Tibial nerve (tissue), 4 donors: ENCODE measurements around the gene DNAJC4.

Experiments used
- EP300 ChIP-seq, 2 donors: sonication (generic); formaldehyde crosslinking; IDR thresholded peaks; one replicate each; pipeline ENCODE4 v1.6.1; 2017; ENCODE audit warnings: antibody characterized with exemption in 2 of 2, mild to moderate bottlenecking in 1 of 2
- POLR2A ChIP-seq, 2 donors: fragments of 450-650 bp; IDR thresholded peaks; one replicate each; pipeline ENCODE4 v1.6.1; 2017; ENCODE audit warnings: antibody characterized with exemption in 2 of 2, mild to moderate bottlenecking in 2 of 2, moderate library complexity in 2 of 2
- TF ChIP-seq, protein P1 (sequence below), 5 experiments: fragments of 200-600 bp in 3 of 5; fragments of 450-650 bp in 2 of 5; sonication (generic) in 3 of 5; IDR thresholded peaks; one replicate each; pipeline ENCODE4 v1.5.1; 2016 to 2019; ENCODE audit warnings: antibody characterized with exemption in 5 of 5, mild to moderate bottlenecking in 3 of 5, moderate library complexity in 2 of 5

DNA sequence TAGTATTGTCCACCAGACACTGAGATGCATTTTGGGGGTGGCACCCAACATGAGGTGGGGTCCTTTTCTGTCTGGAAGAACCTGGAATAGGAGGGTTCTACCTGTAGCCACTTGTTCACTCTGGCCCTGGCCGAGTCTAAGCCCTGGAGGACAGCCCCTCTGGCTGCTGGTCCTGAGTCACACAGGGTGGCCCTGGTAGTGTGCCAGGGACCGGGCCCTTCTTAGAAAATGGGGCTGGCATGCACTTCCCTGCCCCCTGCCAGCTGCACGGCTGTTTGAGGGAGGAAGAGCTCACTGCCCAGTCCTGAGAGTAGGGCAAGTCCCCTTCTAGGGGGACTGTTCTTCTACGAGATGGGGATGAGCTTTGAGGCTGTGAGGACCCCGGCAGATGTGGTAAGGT is 23.1 kb downstream of the DNAJC4 start:
- TF ChIP-seq, protein P1, sequence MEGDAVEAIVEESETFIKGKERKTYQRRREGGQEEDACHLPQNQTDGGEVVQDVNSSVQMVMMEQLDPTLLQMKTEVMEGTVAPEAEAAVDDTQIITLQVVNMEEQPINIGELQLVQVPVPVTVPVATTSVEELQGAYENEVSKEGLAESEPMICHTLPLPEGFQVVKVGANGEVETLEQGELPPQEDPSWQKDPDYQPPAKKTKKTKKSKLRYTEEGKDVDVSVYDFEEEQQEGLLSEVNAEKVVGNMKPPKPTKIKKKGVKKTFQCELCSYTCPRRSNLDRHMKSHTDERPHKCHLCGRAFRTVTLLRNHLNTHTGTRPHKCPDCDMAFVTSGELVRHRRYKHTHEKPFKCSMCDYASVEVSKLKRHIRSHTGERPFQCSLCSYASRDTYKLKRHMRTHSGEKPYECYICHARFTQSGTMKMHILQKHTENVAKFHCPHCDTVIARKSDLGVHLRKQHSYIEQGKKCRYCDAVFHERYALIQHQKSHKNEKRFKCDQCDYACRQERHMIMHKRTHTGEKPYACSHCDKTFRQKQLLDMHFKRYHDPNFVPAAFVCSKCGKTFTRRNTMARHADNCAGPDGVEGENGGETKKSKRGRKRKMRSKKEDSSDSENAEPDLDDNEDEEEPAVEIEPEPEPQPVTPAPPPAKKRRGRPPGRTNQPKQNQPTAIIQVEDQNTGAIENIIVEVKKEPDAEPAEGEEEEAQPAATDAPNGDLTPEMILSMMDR (IDR thresholded peaks at IDR 0.05) = no peak
- TF ChIP-seq POLR2A (IDR thresholded peaks at IDR 0.05) (no peak), EP300 (IDR thresholded peaks at IDR 0.05) (no peak)
